IMR-90 (cell line): ENCODE measurements around the gene CEBPA. TPM values are rescaled to one million over a fixed set of nuclear protein-coding genes. Genes with fewer than 3 reads are reported as not detected.

Experiments used
- ATAC-seq: fragments of 200-7000 bp; cut with Tn5 transposase; 2 replicates; pipeline ENCODE4 v1.9.1; 2020; ENCODE audit warnings: low read depth, mild to moderate bottlenecking, moderate library complexity
- BruUV-seq: library from RNA; stranded (reverse); fragments of 400-500 nt; replicated peaks from 2 replicates; lab custom pipeline; 2021; lab: Mats Ljungman, UMichigan
- CTCF ChIA-PET: fragments of 300-600 bp; formaldehyde crosslinking; extraction: SDS; loops from one replicate; lab custom pipeline; 2021; ENCODE audit warnings: antibody characterized with exemption; lab: Yijun Ruan, JAX
- POLR2A ChIA-PET: fragments of 300-600 bp; sonication (Branson Sonifier 250); formaldehyde crosslinking; loops from one replicate; lab custom pipeline; 2022; ENCODE audit warnings: antibody characterized with exemption; ENCODE audit not compliant: unreplicated experiment; lab: Charles Lee
- DNase-seq: peaks from one replicate; pipeline ENCODE4 v3.0.0; 2013
- H2AFZ ChIP-seq: replicated peaks from 2 replicates; pipeline ENCODE3; 2013; ENCODE audit warnings: low read length, mild to moderate bottlenecking; ENCODE audit not compliant: poor library complexity
- H2AK5ac ChIP-seq: 2 replicates; pipeline ENCODE4 v1.6.1; 2013; ENCODE audit warnings: low read depth, low read length, inconsistent platforms
- H2AK9ac ChIP-seq: replicated peaks from 2 replicates; pipeline ENCODE3; 2013; ENCODE audit warnings: mild to moderate bottlenecking, low read depth, low read length, moderate library complexity; ENCODE audit not compliant: poor library complexity
- H2BK120ac ChIP-seq: 2 replicates; pipeline ENCODE4 v1.6.1; 2013; ENCODE audit warnings: low read depth, low read length, inconsistent platforms
- H2BK15ac ChIP-seq: 3 replicates; pipeline ENCODE4 v1.6.1; 2013; ENCODE audit warnings: low read depth, low read length, inconsistent platforms
- H2BK20ac ChIP-seq: 2 replicates; pipeline ENCODE4 v1.6.1; 2013; ENCODE audit warnings: low read depth, mild to moderate bottlenecking, inconsistent platforms, low read length, moderate library complexity
- H2BK5ac ChIP-seq: 2 replicates; pipeline ENCODE4 v1.6.1; 2013; ENCODE audit warnings: mild to moderate bottlenecking, low read depth, low read length, inconsistent platforms; ENCODE audit not compliant: poor library complexity, severe bottlenecking
- H3K14ac ChIP-seq: replicated peaks from 2 replicates; pipeline ENCODE4 v1.6.1; 2013; ENCODE audit warnings: low read depth, low read length, inconsistent platforms
- H3K18ac ChIP-seq: 2 replicates; pipeline ENCODE4 v1.6.1; 2013; ENCODE audit warnings: low read depth, low read length, control low read depth
- H3K23ac ChIP-seq: 2 replicates; pipeline ENCODE4 v1.6.1; 2013; ENCODE audit warnings: low read depth, low read length, inconsistent platforms
- H3K27ac ChIP-seq: 2 replicates; pipeline ENCODE4 v1.5.1; 2013; ENCODE audit warnings: mild to moderate bottlenecking, control low read depth, low read length; ENCODE audit not compliant: insufficient read depth
- H3K27me3 ChIP-seq: 2 replicates; pipeline ENCODE4 v1.6.1; 2013; ENCODE audit warnings: low read length; ENCODE audit not compliant: control insufficient read depth, insufficient read depth
- H3K36me3 ChIP-seq: 2 replicates; pipeline ENCODE4 v1.6.1; 2013; ENCODE audit warnings: low read length, mixed read lengths; ENCODE audit not compliant: control insufficient read depth, insufficient read depth
- H3K4ac ChIP-seq: 2 replicates; pipeline ENCODE4 v1.6.1; 2013; ENCODE audit warnings: low read depth, low read length, inconsistent platforms
- H3K4me1 ChIP-seq: 2 replicates; pipeline ENCODE4 v1.6.1; 2013; ENCODE audit warnings: low read length, mixed read lengths; ENCODE audit not compliant: control insufficient read depth, insufficient read depth
- H3K4me2 ChIP-seq: 2 replicates; pipeline ENCODE4 v1.6.1; 2013; ENCODE audit warnings: low read depth, mild to moderate bottlenecking, control low read depth, low read length, moderate library complexity
- H3K4me3 ChIP-seq: 2 replicates; pipeline ENCODE4 v1.5.1; 2013; ENCODE audit warnings: low read depth, mild to moderate bottlenecking, control low read depth, low read length, moderate library complexity; ENCODE audit not compliant: insufficient read depth
- H3K56ac ChIP-seq: 2 replicates; pipeline ENCODE4 v1.6.1; 2013; ENCODE audit warnings: low read length, inconsistent platforms; ENCODE audit not compliant: insufficient read depth; ENCODE audit errors: extremely low read depth
- H3K79me1 ChIP-seq, 2 experiments: 2 replicates each; pipeline ENCODE4 v1.6.1; 2013; ENCODE audit warnings: low read length in 2 of 2, inconsistent platforms in 1 of 2, low read depth in 1 of 2
- H3K9ac ChIP-seq: 2 replicates; pipeline ENCODE4 v1.6.1; 2013; ENCODE audit warnings: low read depth, low read length, control low read depth
- H3K9me1 ChIP-seq: 2 replicates; pipeline ENCODE4 v1.6.1; 2013; ENCODE audit warnings: low read length, inconsistent platforms; ENCODE audit not compliant: insufficient read depth
- H3K9me3 ChIP-seq: 2 replicates; pipeline ENCODE4 v1.6.1; 2013; ENCODE audit warnings: low read length; ENCODE audit not compliant: control insufficient read depth, insufficient read depth
- H4K20me1 ChIP-seq: 2 replicates; pipeline ENCODE4 v1.6.1; 2013; ENCODE audit warnings: low read length, inconsistent platforms; ENCODE audit not compliant: insufficient read depth
- H4K5ac ChIP-seq: 2 replicates; pipeline ENCODE4 v1.6.1; 2013; ENCODE audit warnings: mild to moderate bottlenecking, low read depth, low read length, control low read depth
- H4K8ac ChIP-seq, 2 experiments: 2 replicates each; pipeline ENCODE4 v1.6.1; 2013; ENCODE audit warnings: low read depth in 2 of 2, low read length in 2 of 2, control low read depth in 1 of 2, inconsistent platforms in 1 of 2
- H4K91ac ChIP-seq: 2 replicates; pipeline ENCODE4 v1.6.1; 2013; ENCODE audit warnings: low read depth, low read length, inconsistent platforms; ENCODE audit not compliant: insufficient read depth
- BHLHE40 ChIP-seq: fragments of 150-350 bp; IDR thresholded peaks from 2 replicates; pipeline ENCODE4 v1.6.1; 2016; ENCODE audit warnings: mild to moderate bottlenecking, low read depth, low read length
- CEBPB ChIP-seq: IDR thresholded peaks from 2 replicates; pipeline ENCODE4 v1.6.1; 2012; ENCODE audit warnings: low read depth, low read length, improper control_type of control experiment
- CHD1 ChIP-seq: IDR thresholded peaks from 2 replicates; pipeline ENCODE4 v1.6.1; 2012; ENCODE audit warnings: low read depth, low read length, improper control_type of control experiment
- CTCF ChIP-seq: conservative IDR thresholded peaks from 2 replicates; pipeline ENCODE4 v1.5.1; 2012; ENCODE audit warnings: mild to moderate bottlenecking, low read depth, low read length, improper control_type of control experiment
- MAFK ChIP-seq: IDR thresholded peaks from 2 replicates; pipeline ENCODE4 v1.6.1; 2012; ENCODE audit warnings: low read depth, low read length, improper control_type of control experiment
- MAZ ChIP-seq: IDR thresholded peaks from 2 replicates; pipeline ENCODE4 v1.6.1; 2012; ENCODE audit warnings: low read depth, mild to moderate bottlenecking, low read length, improper control_type of control experiment, moderate library complexity, borderline replicate concordance
- RCOR1 ChIP-seq: IDR thresholded peaks from 2 replicates; pipeline ENCODE4 v1.6.1; 2012; ENCODE audit warnings: mild to moderate bottlenecking, low read length, improper control_type of control experiment; ENCODE audit not compliant: insufficient replicate concordance
- RFX5 ChIP-seq: IDR thresholded peaks from 2 replicates; pipeline ENCODE4 v1.8.0; 2012; ENCODE audit warnings: low read depth, mild to moderate bottlenecking, low read length, moderate library complexity
- SMC3 ChIP-seq: fragments of 150-350 bp; IDR thresholded peaks from 2 replicates; pipeline ENCODE4 v1.6.1; 2016; ENCODE audit warnings: low read depth, mild to moderate bottlenecking, antibody characterized with exemption, low read length, moderate library complexity
- USF2 ChIP-seq: fragments of 150-350 bp; IDR thresholded peaks from 2 replicates; pipeline ENCODE4 v1.6.1; 2017; ENCODE audit warnings: mild to moderate bottlenecking, antibody characterized with exemption, low read length, low read depth
- WGBS, 2 experiments: methylation state at CpG; one replicate each; pipeline versions ENCODE4 v1.1.5 to v1.1.7; 2013; ENCODE audit warnings: missing lambda C conversion rate in 2 of 2; ENCODE audit not compliant: insufficient read length in 1 of 2; ENCODE audit errors: extremely low coverage in 2 of 2; 5-methylcytosine and 5-hydroxymethylcytosine counted together
- dilution Hi-C: fragments of 300-500 bp; cut with HindIII; formaldehyde crosslinking; loops from one replicate; pipeline ENCODE4 v1.14.3; 2018; ENCODE audit warnings: low sequenced_read_pairs; ENCODE audit not compliant: unreplicated experiment
- in situ Hi-C: fragments of 300-500 bp; cut with MboI; formaldehyde crosslinking; loops from 3 replicates; pipeline ENCODE4 v1.14.3; 2019; ENCODE audit warnings: low sequenced_read_pairs, inconsistent platforms, mixed read lengths
- intact Hi-C: fragments of 100-400 bp; cut with micrococcal nuclease; formaldehyde crosslinking; loops from 2 replicates; pipeline ENCODE4 v1.10.0; 2022
- polyA plus RNA-seq, 3 experiments: library from polyadenylated mRNA; depleted of rRNA; stranded (reverse); fragments of >200 nt; gene quantifications; 2 replicates each; pipeline ENCODE4 v1.2.3, GENCODE V29; 2012; ENCODE audit warnings: low replicate concordance in 1 of 3
- total RNA-seq: library from RNA; depleted of rRNA; stranded (reverse); fragments of >200 nt; gene quantifications from 2 replicates; pipeline ENCODE4 v1.2.3, GENCODE V29; 2012

The CEBPA gene
- total and polyA plus RNA-seq, 2 of the 4 experiments (the other 2 are of a cell fraction): under 0.01 to 0.09 TPM

- no peak overlapping the region for H2AK9ac ChIP-seq
- no peak overlapping the region for H3K9ac ChIP-seq
- H3K4me2 ChIP-seq: no peak overlapping the region
- H3K9me1 ChIP-seq: no peaks in the 10 kb centered on the region
- no peaks in the 10 kb centered on the region for H3K36me3 ChIP-seq
- no peak overlapping the region for H2AFZ ChIP-seq
- H3K23ac ChIP-seq: no peak overlapping the region
- H3K9me3 ChIP-seq: no peaks in the 10 kb centered on the region
- no peak overlapping the region for H3K27ac ChIP-seq
- H3K4me1 ChIP-seq: no peaks in the 10 kb centered on the region
- H2AK5ac ChIP-seq: no peak overlapping the region
- dilution Hi-C loops (no loop called here), intact Hi-C loops (no loop called here), in situ Hi-C loops (no loop called here)
- no peak overlapping the region for H2BK20ac ChIP-seq
- no peaks in the 10 kb centered on the region for H3K79me1 ChIP-seq
- no peak for TF ChIP-seq SMC3
- TF ChIP-seq BHLHE40: no peak
- TF ChIP-seq MAZ: no peak
- no peak for TF ChIP-seq MAFK
- no peak for TF ChIP-seq USF2
- no peak for TF ChIP-seq CEBPB
- no peak for TF ChIP-seq RFX5
- no peak for TF ChIP-seq CHD1
- no peak for TF ChIP-seq CTCF
- no peak for TF ChIP-seq RCOR1
- no peak overlapping the region for H3K4ac ChIP-seq
- no peak overlapping the region for H4K8ac ChIP-seq
- ChIA-PET POLR2A (no interaction called here), CTCF (no interaction called here)
- H3K27me3 ChIP-seq: peaks cover 3% of the 10 kb centered on the region; the same call in 1 of the 2 replicates
- BruUV-seq: no TSS peak
- H4K20me1 ChIP-seq: no peaks in the 10 kb centered on the region
- 60% methylated on average over 1 of the region's 12 CpGs; no CpG with 5 or more reads in 1 of the 2 experiments for WGBS, 2 experiments
- H3K56ac ChIP-seq: no peak overlapping the region
- H3K4me3 ChIP-seq: no peak overlapping the region
- H4K5ac ChIP-seq: no peak overlapping the region
- H3K14ac ChIP-seq: no peak overlapping the region
- no peak overlapping the region for H2BK120ac ChIP-seq
- no peak overlapping the region for H2BK5ac ChIP-seq
- ATAC-seq (no peak), DNase-seq (peak; percentile 56)
- no peak overlapping the region for H4K91ac ChIP-seq
- no peak overlapping the region for H2BK15ac ChIP-seq
- no peak overlapping the region for H3K18ac ChIP-seq
Measured at GRCh38 chr19:33350538-33351309, 48.4 kb upstream of the CEBPA start.
